Neural cell (in vitro differentiated cells): ENCODE data around the gene RERE. TPM values are rescaled to one million over a fixed set of nuclear protein-coding genes. Genes with fewer than 3 reads are reported as not detected.

Experiments used
- H2AFZ ChIP-seq: fragments of 200-600, 300-800 bp; sonication (generic), shearing (Covaris generic); 2 replicates; pipeline ENCODE4 v1.6.0; 2014; ENCODE audit warnings: low read depth, mild to moderate bottlenecking, antibody characterized with exemption, low read length, moderate library complexity
- H3F3A ChIP-seq: fragments of 200-600 bp; shearing (Covaris generic); 2 replicates; pipeline ENCODE4 v1.6.1; 2016; ENCODE audit warnings: mild to moderate bottlenecking, moderate library complexity, mixed read lengths, antibody characterized with exemption, low read length; ENCODE audit not compliant: insufficient read depth, poor library complexity, severe bottlenecking
- H3K27ac ChIP-seq: fragments of 200-600, 300-800 bp; sonication (generic), shearing (Covaris generic); 2 replicates; pipeline ENCODE4 v1.5.1; 2014; ENCODE audit warnings: mild to moderate bottlenecking, low read length, moderate library complexity
- H3K27me3 ChIP-seq: fragments of 300-800, 200-600 bp; sonication (generic), shearing (Covaris generic); 2 replicates; pipeline ENCODE4 v1.6.0; 2014; ENCODE audit warnings: mild to moderate bottlenecking, low read depth, low read length, moderate library complexity; ENCODE audit not compliant: insufficient read depth
- H3K36me3 ChIP-seq: fragments of 300-800, 200-600 bp; sonication (generic), shearing (Covaris generic); 2 replicates; pipeline ENCODE4 v1.5.1; 2014; ENCODE audit warnings: mild to moderate bottlenecking, antibody characterized with exemption, low read length, moderate library complexity; ENCODE audit not compliant: insufficient read depth
- H3K4me2 ChIP-seq: fragments of 300-800, 200-600 bp; sonication (generic), shearing (Covaris generic); 2 replicates; pipeline ENCODE4 v1.6.0; 2014; ENCODE audit warnings: mild to moderate bottlenecking, low read length
- H3K4me3 ChIP-seq: fragments of 300-800, 200-600 bp; sonication (generic), shearing (Covaris generic); 2 replicates; pipeline ENCODE4 v1.5.1; 2014; ENCODE audit warnings: mild to moderate bottlenecking, low read length, moderate library complexity
- H3K79me2 ChIP-seq: fragments of 200-600 bp; shearing (Covaris generic); replicated peaks from 2 replicates; pipeline ENCODE4 v1.6.0; 2014; ENCODE audit warnings: mild to moderate bottlenecking, low read length, moderate library complexity; ENCODE audit not compliant: insufficient read depth
- H3K9ac ChIP-seq: fragments of 300-800, 200-600 bp; sonication (generic), shearing (Covaris generic); 2 replicates; pipeline ENCODE4 v1.6.1; 2016; ENCODE audit warnings: mild to moderate bottlenecking, low read length, mixed read lengths
- H3K9me2 ChIP-seq: fragments of 200-600 bp; shearing (Covaris generic); 2 replicates; pipeline ENCODE4 v1.6.1; 2016; ENCODE audit warnings: mild to moderate bottlenecking, low read length, mixed read lengths; ENCODE audit not compliant: insufficient read depth
- H3K9me3 ChIP-seq: fragments of 200-600, 300-800 bp; sonication (generic), shearing (Covaris generic); 2 replicates; pipeline ENCODE4 v1.6.1; 2016; ENCODE audit warnings: mild to moderate bottlenecking, mixed run types, low read length, moderate library complexity, mixed read lengths
- H4K20me1 ChIP-seq: fragments of 200-600 bp; shearing (Covaris generic); 2 replicates; pipeline ENCODE4 v1.6.1; 2016; ENCODE audit warnings: mild to moderate bottlenecking, mixed run types; ENCODE audit not compliant: insufficient read depth
- EP300 ChIP-seq: fragments of 450-650 bp; conservative IDR thresholded peaks from 2 replicates; pipeline ENCODE4 v1.6.1; 2014; ENCODE audit warnings: antibody characterized with exemption, mild to moderate bottlenecking, moderate library complexity; ENCODE audit not compliant: poor library complexity, severe bottlenecking
- EZH2 ChIP-seq: fragments of 200-600, 300-800 bp; shearing (Covaris generic), sonication (generic); IDR thresholded peaks from 2 replicates; pipeline ENCODE4 v1.6.1; 2014; ENCODE audit warnings: antibody characterized with exemption, low read length, borderline replicate concordance, mild to moderate bottlenecking; ENCODE audit not compliant: insufficient read depth, poor library complexity, severe bottlenecking
- MXI1 ChIP-seq: fragments of 450-650 bp; conservative IDR thresholded peaks from 2 replicates; pipeline ENCODE4 v1.6.1; 2014; ENCODE audit warnings: antibody characterized with exemption, mild to moderate bottlenecking; ENCODE audit not compliant: poor library complexity, severe bottlenecking
- POLR2AphosphoS5 ChIP-seq: IDR thresholded peaks from 2 replicates; pipeline ENCODE4 v1.6.1; 2012
- RAD21 ChIP-seq: fragments of 450-650 bp; conservative IDR thresholded peaks from 2 replicates; pipeline ENCODE4 v1.6.1; 2014; ENCODE audit warnings: antibody characterized with exemption, mild to moderate bottlenecking, moderate library complexity
- SMC3 ChIP-seq: fragments of 450-650 bp; conservative IDR thresholded peaks from 2 replicates; pipeline ENCODE4 v1.6.1; 2014; ENCODE audit warnings: antibody characterized with exemption, mild to moderate bottlenecking, moderate library complexity; ENCODE audit not compliant: poor library complexity
- TAF1 ChIP-seq: IDR thresholded peaks from 2 replicates; pipeline ENCODE4 v1.6.1; 2012; ENCODE audit warnings: low read depth
- polyA plus RNA-seq: library from polyadenylated mRNA; depleted of rRNA; stranded (reverse); fragments of >200 nt; gene quantifications from 2 replicates; pipeline ENCODE4 v1.2.3, GENCODE V29; 2014
- TF ChIP-seq, protein P1 (sequence below): fragments of 450-650 bp; IDR thresholded peaks from 2 replicates; pipeline ENCODE4 v1.5.1; 2014; ENCODE audit warnings: antibody characterized with exemption, mild to moderate bottlenecking, moderate library complexity; ENCODE audit not compliant: poor library complexity, severe bottlenecking
- TF ChIP-seq, protein P2 (sequence below): IDR thresholded peaks from 2 replicates; pipeline ENCODE4 v1.6.1; 2012; ENCODE audit warnings: borderline replicate concordance

Gene RERE
- polyA plus RNA-seq, 1 donor from 2014 or later: 21.0 TPM

DNA sequence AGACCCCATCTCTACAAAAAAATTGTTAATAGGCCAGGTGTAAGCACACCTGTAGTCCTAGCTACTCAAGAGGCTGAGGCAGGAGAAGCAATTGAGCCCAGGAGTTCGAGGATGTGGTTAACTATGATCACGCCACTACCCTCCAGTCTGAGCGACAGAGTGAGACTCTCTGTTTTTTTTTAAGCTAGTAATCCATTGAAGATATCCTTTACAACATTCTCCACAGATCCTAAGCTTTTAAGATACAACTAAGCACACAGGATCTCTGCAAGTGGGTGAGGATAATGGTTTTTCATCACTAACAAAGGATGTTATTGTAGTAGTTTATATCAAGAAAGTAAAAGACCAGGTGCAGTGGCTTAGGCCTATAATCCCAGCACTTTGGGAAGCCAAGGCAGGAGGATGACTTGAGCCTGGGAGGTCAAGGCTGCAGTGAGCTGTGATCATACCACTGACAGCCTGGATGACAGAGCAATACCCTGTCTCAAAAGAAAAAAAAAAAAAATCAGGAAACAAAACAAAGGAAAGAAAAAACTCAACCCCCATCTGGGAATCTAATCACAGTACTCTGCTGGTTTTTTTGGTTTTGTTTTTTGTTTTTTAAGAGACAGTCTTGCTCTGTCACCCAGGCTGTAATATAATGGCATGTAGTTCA lies 166.1 kb downstream of the RERE start:
- no peak for TF ChIP-seq EP300
- TF ChIP-seq TAF1: no peak
- Histone ChIP-seq H3K9me3 (no peaks in the 10 kb centered on the region), H3K36me3 (no peaks in the 10 kb centered on the region), H4K20me1 (peaks cover 13% of the 10 kb centered on the region), H3K4me3 (no peak overlapping the region), H2AFZ (no peak overlapping the region), H3K9me2 (no peaks in the 10 kb centered on the region), H3K27ac (no peak overlapping the region), H3K4me2 (no peak overlapping the region), H3F3A (no peaks in the 10 kb centered on the region), H3K27me3 (no peaks in the 10 kb centered on the region), H3K79me2 (peaks cover 78% of the 10 kb centered on the region), H3K9ac (no peak overlapping the region)

DNA sequence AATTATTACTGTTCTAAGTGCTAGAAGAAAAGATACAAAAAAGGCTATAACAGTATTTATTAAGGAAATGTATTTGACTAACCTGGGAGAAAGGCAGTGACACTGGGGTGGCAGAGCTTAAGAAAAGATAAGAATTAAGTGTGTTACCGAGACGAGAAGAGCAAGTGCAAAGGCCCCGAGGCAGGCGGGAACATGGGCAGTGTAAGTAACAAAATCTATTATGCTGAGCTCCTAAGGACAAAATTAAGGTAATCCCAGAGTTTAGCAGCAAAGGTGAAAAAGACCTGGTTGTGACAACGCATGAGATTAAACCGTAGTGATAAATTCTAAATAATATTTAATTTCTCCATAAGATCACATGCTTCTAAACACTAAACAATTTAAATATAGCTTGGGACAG lies 167.6 kb downstream of the RERE start:
- Histone ChIP-seq H2AFZ (no peak overlapping the region), H3K9me2 (no peaks in the 10 kb centered on the region), H3K9me3 (no peaks in the 10 kb centered on the region), H3K9ac (no peak overlapping the region), H4K20me1 (peaks cover 13% of the 10 kb centered on the region), H3K27ac (no peak overlapping the region), H3K36me3 (no peaks in the 10 kb centered on the region), H3K79me2 (peaks cover 84% of the 10 kb centered on the region), H3F3A (no peaks in the 10 kb centered on the region), H3K4me3 (no peak overlapping the region), H3K4me2 (no peak overlapping the region), H3K27me3 (no peaks in the 10 kb centered on the region)
- TF ChIP-seq EZH2: no peak
- no peak for TF ChIP-seq MXI1
- TF ChIP-seq, protein P1, sequence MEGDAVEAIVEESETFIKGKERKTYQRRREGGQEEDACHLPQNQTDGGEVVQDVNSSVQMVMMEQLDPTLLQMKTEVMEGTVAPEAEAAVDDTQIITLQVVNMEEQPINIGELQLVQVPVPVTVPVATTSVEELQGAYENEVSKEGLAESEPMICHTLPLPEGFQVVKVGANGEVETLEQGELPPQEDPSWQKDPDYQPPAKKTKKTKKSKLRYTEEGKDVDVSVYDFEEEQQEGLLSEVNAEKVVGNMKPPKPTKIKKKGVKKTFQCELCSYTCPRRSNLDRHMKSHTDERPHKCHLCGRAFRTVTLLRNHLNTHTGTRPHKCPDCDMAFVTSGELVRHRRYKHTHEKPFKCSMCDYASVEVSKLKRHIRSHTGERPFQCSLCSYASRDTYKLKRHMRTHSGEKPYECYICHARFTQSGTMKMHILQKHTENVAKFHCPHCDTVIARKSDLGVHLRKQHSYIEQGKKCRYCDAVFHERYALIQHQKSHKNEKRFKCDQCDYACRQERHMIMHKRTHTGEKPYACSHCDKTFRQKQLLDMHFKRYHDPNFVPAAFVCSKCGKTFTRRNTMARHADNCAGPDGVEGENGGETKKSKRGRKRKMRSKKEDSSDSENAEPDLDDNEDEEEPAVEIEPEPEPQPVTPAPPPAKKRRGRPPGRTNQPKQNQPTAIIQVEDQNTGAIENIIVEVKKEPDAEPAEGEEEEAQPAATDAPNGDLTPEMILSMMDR: no peak
- TF ChIP-seq, protein P2, sequence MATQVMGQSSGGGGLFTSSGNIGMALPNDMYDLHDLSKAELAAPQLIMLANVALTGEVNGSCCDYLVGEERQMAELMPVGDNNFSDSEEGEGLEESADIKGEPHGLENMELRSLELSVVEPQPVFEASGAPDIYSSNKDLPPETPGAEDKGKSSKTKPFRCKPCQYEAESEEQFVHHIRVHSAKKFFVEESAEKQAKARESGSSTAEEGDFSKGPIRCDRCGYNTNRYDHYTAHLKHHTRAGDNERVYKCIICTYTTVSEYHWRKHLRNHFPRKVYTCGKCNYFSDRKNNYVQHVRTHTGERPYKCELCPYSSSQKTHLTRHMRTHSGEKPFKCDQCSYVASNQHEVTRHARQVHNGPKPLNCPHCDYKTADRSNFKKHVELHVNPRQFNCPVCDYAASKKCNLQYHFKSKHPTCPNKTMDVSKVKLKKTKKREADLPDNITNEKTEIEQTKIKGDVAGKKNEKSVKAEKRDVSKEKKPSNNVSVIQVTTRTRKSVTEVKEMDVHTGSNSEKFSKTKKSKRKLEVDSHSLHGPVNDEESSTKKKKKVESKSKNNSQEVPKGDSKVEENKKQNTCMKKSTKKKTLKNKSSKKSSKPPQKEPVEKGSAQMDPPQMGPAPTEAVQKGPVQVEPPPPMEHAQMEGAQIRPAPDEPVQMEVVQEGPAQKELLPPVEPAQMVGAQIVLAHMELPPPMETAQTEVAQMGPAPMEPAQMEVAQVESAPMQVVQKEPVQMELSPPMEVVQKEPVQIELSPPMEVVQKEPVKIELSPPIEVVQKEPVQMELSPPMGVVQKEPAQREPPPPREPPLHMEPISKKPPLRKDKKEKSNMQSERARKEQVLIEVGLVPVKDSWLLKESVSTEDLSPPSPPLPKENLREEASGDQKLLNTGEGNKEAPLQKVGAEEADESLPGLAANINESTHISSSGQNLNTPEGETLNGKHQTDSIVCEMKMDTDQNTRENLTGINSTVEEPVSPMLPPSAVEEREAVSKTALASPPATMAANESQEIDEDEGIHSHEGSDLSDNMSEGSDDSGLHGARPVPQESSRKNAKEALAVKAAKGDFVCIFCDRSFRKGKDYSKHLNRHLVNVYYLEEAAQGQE: no peak
- no peak for TF ChIP-seq EP300
- TF ChIP-seq TAF1: no peak
- TF ChIP-seq SMC3: no peak
- no peak for TF ChIP-seq RAD21
- no peak for TF ChIP-seq POLR2AphosphoS5

DNA sequence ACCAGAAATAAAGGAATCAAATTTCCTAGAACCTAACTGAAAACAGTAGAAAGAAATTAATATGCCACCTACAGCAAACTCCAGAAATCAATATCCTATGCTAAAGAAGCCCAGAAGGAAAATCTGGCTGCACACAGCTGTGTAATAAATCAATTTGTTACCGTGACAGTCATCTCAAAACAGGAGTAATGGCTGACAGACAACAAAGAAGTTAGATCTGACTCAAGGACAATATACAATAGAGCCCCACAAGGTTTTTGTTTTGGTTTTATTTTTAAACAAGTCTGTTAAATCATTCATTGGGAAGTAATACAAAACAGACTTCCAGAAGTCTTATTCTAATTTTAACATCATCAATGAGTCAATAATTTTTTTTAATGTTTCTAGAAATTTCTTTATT lies 168.4 kb downstream of the RERE start:
- Histone ChIP-seq H3F3A (no peaks in the 10 kb centered on the region), H2AFZ (no peak overlapping the region), H3K36me3 (no peaks in the 10 kb centered on the region), H3K9me3 (no peaks in the 10 kb centered on the region), H3K9ac (no peak overlapping the region), H3K9me2 (no peaks in the 10 kb centered on the region), H3K27ac (no peak overlapping the region), H3K27me3 (no peaks in the 10 kb centered on the region), H3K4me2 (no peak overlapping the region), H3K4me3 (no peak overlapping the region), H3K79me2 (peaks cover 88% of the 10 kb centered on the region), H4K20me1 (peaks cover 13% of the 10 kb centered on the region)
- no peak for TF ChIP-seq MXI1
- no peak for TF ChIP-seq TAF1
- no peak for TF ChIP-seq EZH2
- no peak for TF ChIP-seq RAD21
- no peak for TF ChIP-seq SMC3
- TF ChIP-seq EP300: no peak
- TF ChIP-seq, protein P2: no peak
- TF ChIP-seq POLR2AphosphoS5: no peak
- TF ChIP-seq, protein P1: no peak
